GM12874 (cell line): ENCODE data around the gene ENDOD1.

Experiments
- CTCF ChIP-seq: IDR thresholded peaks from 2 replicates; pipeline ENCODE4 v1.5.1; 2011; ENCODE audit warnings: low read depth, mild to moderate bottlenecking, control low read depth, low read length, moderate library complexity; ENCODE audit not compliant: insufficient read depth

Gene ENDOD1

GRCh38 chr11:95157824-95158223 is 68.2 kb downstream of the ENDOD1 start:
- no peak for TF ChIP-seq CTCF

GRCh38 chr11:95161248-95161647 is 71.6 kb downstream of the ENDOD1 start:
- TF ChIP-seq CTCF, result no peak

DNA sequence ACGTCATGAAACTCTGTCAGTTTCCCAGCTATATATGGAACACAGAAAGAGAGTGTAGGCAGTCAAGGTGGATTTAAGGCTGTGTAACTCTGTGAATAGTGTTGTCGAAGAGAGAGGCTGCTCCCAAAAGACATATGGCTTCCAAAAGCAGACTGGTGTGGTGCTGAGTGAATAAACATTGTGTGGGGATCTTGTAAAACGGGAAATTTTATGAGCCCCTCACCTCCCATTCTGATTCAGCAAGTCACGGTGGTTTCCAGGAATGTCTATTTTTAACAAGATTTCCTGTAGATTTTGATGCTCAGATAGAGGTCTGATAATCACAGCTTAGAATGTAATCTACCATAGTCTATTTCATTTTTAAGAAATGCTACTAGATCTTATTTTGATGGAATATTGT is 73.5 kb downstream of the ENDOD1 start:
- no peak for TF ChIP-seq CTCF

DNA sequence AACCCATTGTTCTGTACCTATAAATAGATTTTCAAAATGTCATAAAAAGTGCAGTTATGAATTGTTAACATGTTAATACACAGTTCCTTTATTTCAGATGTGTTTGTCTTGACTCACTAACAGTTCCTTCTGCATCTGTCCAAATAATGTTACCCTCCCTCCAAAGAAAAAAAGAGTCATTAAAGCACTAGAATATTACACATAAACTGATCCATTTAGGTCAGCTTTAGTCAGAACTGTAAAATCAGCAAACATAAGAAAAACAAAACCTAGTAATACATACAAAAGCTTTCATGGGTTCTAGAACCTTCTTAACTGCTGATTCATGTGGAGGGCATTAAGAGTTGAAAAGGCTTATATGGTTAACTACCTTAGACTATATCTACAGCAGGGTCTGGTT is 76.0 kb downstream of the ENDOD1 start:
- TF ChIP-seq CTCF, result no peak

DNA sequence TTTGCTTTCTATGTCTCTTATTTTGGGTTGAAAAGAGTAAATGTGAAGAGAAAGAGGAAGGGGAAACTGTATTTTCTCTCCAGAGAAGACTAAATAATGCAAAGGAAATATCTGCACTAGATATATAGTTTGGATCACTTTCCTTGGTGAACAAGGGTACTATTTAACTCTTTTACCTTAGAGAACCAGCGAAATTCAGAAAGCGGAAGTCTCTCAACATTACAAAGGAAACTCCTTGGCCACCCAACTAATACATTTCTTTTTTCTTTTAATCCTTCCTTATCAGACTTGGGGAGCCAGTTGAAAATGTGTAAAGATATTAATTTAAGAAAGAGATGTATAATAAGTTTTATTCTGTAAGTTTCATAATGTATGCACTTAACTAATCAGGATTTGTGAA is 77.1 kb downstream of the ENDOD1 start:
- TF ChIP-seq CTCF, result no peak

DNA sequence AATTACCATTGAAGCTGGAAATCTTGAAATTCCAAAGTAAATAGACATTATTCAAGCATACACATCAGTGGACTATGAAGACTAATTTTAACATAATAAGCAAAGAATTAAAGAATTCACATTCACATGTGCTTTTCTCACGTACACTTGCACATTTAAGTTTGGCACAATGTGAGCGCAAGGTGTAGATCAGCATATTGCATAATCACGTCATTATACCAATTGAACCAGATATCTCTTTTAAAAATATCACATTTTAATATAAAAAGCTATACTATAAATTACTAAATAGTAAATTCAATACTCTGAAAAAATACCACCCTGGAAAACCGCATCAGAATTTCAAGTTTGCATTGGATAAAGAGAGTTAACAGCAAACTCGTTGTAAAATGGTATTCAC is 80.6 kb downstream of the ENDOD1 start:
- no peak for TF ChIP-seq CTCF

DNA sequence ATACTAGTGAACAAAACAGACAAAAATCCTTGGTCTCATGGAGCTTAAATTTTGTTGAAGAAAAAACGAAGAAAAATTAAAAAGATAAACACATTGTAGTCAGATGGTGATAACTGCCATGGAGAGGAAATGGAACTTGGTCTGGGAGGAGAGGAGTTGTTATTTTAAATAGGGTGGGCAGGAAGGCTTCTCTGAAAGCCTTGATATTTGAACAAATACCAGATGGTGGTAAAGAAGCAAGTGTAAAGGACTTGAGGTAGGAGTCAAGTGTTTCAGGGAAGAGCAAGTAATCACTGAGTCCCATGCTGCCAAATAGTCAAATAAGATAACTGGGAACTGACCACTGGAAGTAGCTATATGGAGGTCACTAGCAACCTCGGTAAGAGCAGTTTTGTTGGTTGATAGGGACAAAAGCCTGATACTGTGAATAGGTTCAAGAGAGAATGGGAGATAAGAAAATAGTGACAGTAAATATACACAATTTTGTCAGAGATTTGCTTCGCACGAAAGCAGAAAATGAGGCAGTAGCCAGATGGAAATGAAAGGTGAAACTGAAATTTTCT is 86.3 kb downstream of the ENDOD1 start:
- TF ChIP-seq CTCF, result no peak
